HG02885 (cell line): ENCODE measurements around the gene FAM241A.
"Not testable (repeated sequence)": the region's sequence is repeated elsewhere in the genome, so short reads cannot be mapped to it uniquely, and the experiment has no call there.

ENCODE experiments used
- ATAC-seq: cut with Tn5 transposase; IDR thresholded peaks from one replicate; pipeline ENCODE4 v1.9.1; 2021; ENCODE audit warnings: mild to moderate bottlenecking; ENCODE audit not compliant: unreplicated experiment, poor library complexity

The FAM241A gene

GRCh38 chr4:112208137-112209095 lies 63.2 kb downstream of the FAM241A start:
- ATAC-seq, result not testable (repeated sequence)

- no peak for ATAC-seq
Observed at GRCh38 chr4:112210777-112211176, 65.5 kb downstream of the FAM241A start.

- peak; percentile 85 for ATAC-seq
Observed at GRCh38 chr4:112213091-112213490, 67.8 kb downstream of the FAM241A start.

GRCh38 chr4:112213856-112214255 lies 68.6 kb downstream of the FAM241A start:
- no peak for ATAC-seq

GRCh38 chr4:112214390-112215264 lies 69.4 kb downstream of the FAM241A start:
- no peak for ATAC-seq

GRCh38 chr4:112219826-112220366 lies 74.6 kb downstream of the FAM241A start:
- ATAC-seq, result no peak

GRCh38 chr4:112222219-112222955 lies 77.1 kb downstream of the FAM241A start:
- ATAC-seq, result no peak

GRCh38 chr4:112225157-112225556 lies 79.9 kb downstream of the FAM241A start:
- no peak for ATAC-seq

GRCh38 chr4:112230879-112231778 lies 85.9 kb downstream of the FAM241A start:
- peak; percentile 85 for ATAC-seq

- peak; percentile 66 for ATAC-seq
Observed at GRCh38 chr4:112231779-112232713, 86.8 kb downstream of the FAM241A start, which contains the start of gene AP1AR. TSS of gene AP1AR (plus strand) at chr4:112231787. CDS start at chr4:112232092, 305 bp downstream.

- no peak for ATAC-seq
Observed at GRCh38 chr4:112234952-112235609, 89.8 kb downstream of the FAM241A start.

GRCh38 chr4:112236040-112236439 lies 90.8 kb downstream of the FAM241A start:
- no peak for ATAC-seq

GRCh38 chr4:112238833-112239232 lies 93.6 kb downstream of the FAM241A start:
- ATAC-seq, result no peak
